Urinary bladder (tissue), 4 donors: Measurements from ENCODE around the gene HMOX2. TPM values are rescaled to one million over a fixed set of nuclear protein-coding genes. Genes with fewer than 3 reads are reported as not detected.

Experiments
- DNase-seq: peaks from one replicate; pipeline ENCODE4 v3.0.0-alpha.2; 2015; ENCODE audit errors: extremely low spot score
- H3K27ac ChIP-seq: one replicate; pipeline ENCODE4 v1.5.1; 2013; ENCODE audit warnings: low read depth, mild to moderate bottlenecking, moderate library complexity
- H3K36me3 ChIP-seq: one replicate; pipeline ENCODE4 v1.6.1; 2013; ENCODE audit warnings: mild to moderate bottlenecking, moderate library complexity; ENCODE audit not compliant: insufficient read depth
- H3K4me1 ChIP-seq: one replicate; pipeline ENCODE4 v1.6.1; 2013; ENCODE audit warnings: mild to moderate bottlenecking, moderate library complexity; ENCODE audit not compliant: insufficient read depth
- H3K4me3 ChIP-seq: one replicate; pipeline ENCODE4 v1.5.1; 2013; ENCODE audit warnings: low read depth, low read length
- WGBS: extraction: QIAGEN DNeasy Blood & Tissue Kit; methylation state at CpG from one replicate; pipeline ENCODE4 v1.1.7; 2013; 5-methylcytosine and 5-hydroxymethylcytosine counted together
- polyA plus RNA-seq: library from polyadenylated mRNA; stranded (reverse); fragments of 200-250 nt; gene quantifications from one replicate; pipeline ENCODE4 v1.2.3, GENCODE V29; 2013
- total RNA-seq: library from RNA; depleted of rRNA; stranded (reverse); fragments of >200 nt; gene quantifications from one replicate; pipeline ENCODE4 v1.2.3, GENCODE V29; 2014
- donor health status: healthy with polysubstance abuse.
- donor health status: healthy.

HMOX2 gene
- total and polyA plus RNA-seq, 2 donors, result 27.9 to 45.6 TPM

- peaks cover 2% of the 10 kb centered on the region for H3K4me1 ChIP-seq
- peak within 1 kb of the TSS; percentile 73 for H3K4me3 ChIP-seq
- H3K27ac ChIP-seq, result peak within 1 kb of the TSS; percentile 85
- no peaks in the 10 kb centered on the region for H3K36me3 ChIP-seq
- 3% methylated on average over 60 of the region's 60 CpGs for WGBS
- DNase-seq, result peak; percentile 90
These were observed 1.8 kb upstream of the HMOX2 start, which contains the start of gene NMRAL1 for GRCh38 chr16:4474192-4474961. Gene NMRAL1, minus strand, starts transcription at chr16:4474625. Its CDS starts 493 bp downstream, at chr16:4474132.

DNA sequence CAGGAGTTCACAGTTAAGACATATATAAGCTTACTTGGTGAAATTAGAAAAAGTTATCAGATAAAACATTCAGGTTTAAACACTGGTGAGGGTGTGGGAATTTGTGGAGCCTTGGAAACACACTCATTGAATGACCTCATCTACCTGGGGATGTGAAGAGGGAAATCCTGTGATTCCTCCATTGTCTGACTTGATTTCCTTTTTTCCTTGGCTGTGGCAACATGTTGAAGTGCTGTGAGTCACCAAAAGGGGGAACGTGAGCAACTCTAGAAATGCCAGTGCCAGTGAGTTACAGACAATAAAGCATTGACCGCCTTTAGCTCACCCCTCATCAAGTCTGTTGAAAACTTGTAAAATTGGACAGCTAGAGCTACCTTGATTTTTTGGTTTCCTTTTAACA, 1.8 kb downstream of the HMOX2 start:
- 66% methylated on average over 2 of the region's 2 CpGs for WGBS
- Histone ChIP-seq H3K27ac (peak overlapping the region; percentile 54), H3K4me3 (no peak overlapping the region), H3K4me1 (peaks cover 2% of the 10 kb centered on the region), H3K36me3 (no peaks in the 10 kb centered on the region)
- DNase-seq, result no peak

GRCh38 chr16:4481526-4481925, 5.3 kb downstream of the HMOX2 start:
- Histone ChIP-seq H3K4me3 (no peak overlapping the region), H3K27ac (no peak overlapping the region), H3K4me1 (no peaks in the 10 kb centered on the region), H3K36me3 (no peaks in the 10 kb centered on the region)
- DNase-seq, result no peak
- WGBS, result 74% methylated on average over 2 of the region's 2 CpGs

GRCh38 chr16:4481963-4482362, 5.8 kb downstream of the HMOX2 start:
- 96% methylated on average over 1 of the region's 1 CpG for WGBS
- no peak overlapping the region for H3K27ac ChIP-seq
- DNase-seq, result no peak
- H3K4me3 ChIP-seq, result no peak overlapping the region
- no peaks in the 10 kb centered on the region for H3K36me3 ChIP-seq
- no peaks in the 10 kb centered on the region for H3K4me1 ChIP-seq

- H3K36me3 ChIP-seq, result no peaks in the 10 kb centered on the region
- DNase-seq, result no peak
- WGBS, result 95% methylated on average over 3 of the region's 3 CpGs
- no peak overlapping the region for H3K4me3 ChIP-seq
- H3K27ac ChIP-seq, result no peak overlapping the region
- H3K4me1 ChIP-seq, result no peaks in the 10 kb centered on the region
These were observed 10.1 kb downstream of the HMOX2 start for GRCh38 chr16:4486126-4486893.

- no peak overlapping the region for H3K27ac ChIP-seq
- H3K36me3 ChIP-seq, result no peaks in the 10 kb centered on the region
- DNase-seq, result no peak
- H3K4me1 ChIP-seq, result no peaks in the 10 kb centered on the region
- no peak overlapping the region for H3K4me3 ChIP-seq
- 75% methylated on average over 5 of the region's 5 CpGs for WGBS
These were observed 11.8 kb downstream of the HMOX2 start for GRCh38 chr16:4487955-4488498.

DNA sequence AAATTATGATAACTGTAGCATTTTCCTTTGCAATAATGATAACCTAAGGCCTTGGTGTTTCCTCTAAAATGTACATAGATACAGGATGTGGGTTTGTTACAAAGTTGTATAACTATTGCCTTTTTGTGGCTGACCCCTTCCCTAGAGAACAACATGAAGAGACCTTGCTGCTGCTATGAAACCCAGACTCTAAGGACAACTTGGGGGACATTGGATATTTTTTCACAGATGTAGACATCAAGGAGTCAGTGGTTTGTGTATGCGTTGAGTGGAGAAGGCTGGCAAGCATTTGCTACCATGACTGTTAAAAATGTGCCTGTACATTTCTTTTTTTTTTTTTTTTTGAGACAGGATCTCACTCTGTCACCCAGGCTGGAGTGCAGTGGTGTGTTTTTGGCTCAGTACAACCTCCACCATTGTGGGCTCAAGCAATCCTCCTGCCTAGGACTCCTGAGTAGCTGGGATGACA, 12.3 kb downstream of the HMOX2 start:
- Histone ChIP-seq H3K4me3 (no peak overlapping the region), H3K36me3 (no peaks in the 10 kb centered on the region), H3K27ac (no peak overlapping the region), H3K4me1 (no peaks in the 10 kb centered on the region)
- DNase-seq, result no peak
- WGBS, result 82% methylated on average over 1 of the region's 1 CpG

DNA sequence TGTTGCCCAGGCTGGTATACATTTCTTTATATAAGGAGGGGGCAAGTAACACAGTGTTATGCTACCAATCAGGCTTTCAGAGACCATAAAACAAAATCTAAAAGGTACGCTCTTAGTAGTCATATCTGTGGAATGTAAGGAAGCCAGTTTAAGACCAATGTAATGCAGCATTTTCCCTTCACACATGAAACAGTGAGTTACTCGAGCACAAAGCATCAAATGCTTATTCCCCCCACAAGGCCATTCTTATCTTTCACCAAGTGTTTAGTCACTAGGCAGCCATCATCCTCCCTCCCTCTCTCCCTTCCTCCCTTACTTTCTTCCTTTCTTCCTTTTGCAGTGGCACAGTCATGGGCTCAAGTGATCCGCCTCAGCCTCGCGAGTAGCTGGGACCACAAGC, 12.8 kb downstream of the HMOX2 start:
- H3K4me3 ChIP-seq, result no peak overlapping the region
- no peak overlapping the region for H3K27ac ChIP-seq
- DNase-seq, result no peak
- no peaks in the 10 kb centered on the region for H3K36me3 ChIP-seq
- H3K4me1 ChIP-seq, result no peaks in the 10 kb centered on the region
- WGBS, result 88% methylated on average over 5 of the region's 5 CpGs

- DNase-seq, result no peak
- H3K4me1 ChIP-seq, result no peaks in the 10 kb centered on the region
- H3K27ac ChIP-seq, result no peak overlapping the region
- no peaks in the 10 kb centered on the region for H3K36me3 ChIP-seq
- 98% methylated on average over 4 of the region's 4 CpGs for WGBS
- no peak overlapping the region for H3K4me3 ChIP-seq
These were observed 15.7 kb downstream of the HMOX2 start for GRCh38 chr16:4491898-4492297.

- WGBS, result 90% methylated on average over 6 of the region's 6 CpGs
These were observed 18.7 kb downstream of the HMOX2 start for GRCh38 chr16:4494746-4495490.

DNA sequence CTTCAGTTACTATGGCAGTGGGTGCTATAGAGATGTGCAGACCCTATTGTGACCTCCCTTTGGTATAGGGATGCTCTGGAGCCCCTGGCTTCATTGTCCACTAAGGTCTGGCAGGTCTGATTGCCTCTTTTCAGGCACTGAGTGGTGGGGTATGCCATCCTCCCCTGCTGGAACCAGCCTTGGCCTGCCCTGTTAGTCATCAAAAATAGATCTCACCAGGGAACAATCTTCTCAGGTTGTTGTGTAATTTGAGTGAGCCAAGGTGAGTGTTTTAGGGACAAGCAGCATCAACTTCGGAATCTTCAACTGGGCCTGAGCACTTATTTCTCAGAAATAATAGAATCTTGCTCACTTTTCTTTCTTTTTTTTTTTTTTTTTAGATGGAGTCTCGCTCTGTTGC, 19.6 kb downstream of the HMOX2 start:
- Histone ChIP-seq H3K36me3 (no peaks in the 10 kb centered on the region), H3K27ac (no peak overlapping the region), H3K4me1 (no peaks in the 10 kb centered on the region), H3K4me3 (no peak overlapping the region)
- 98% methylated on average over 2 of the region's 2 CpGs for WGBS
- no peak for DNase-seq

More at GRCh38 chr16:4494746-4495490, 18.7 kb downstream of the HMOX2 start:
- no peaks in the 10 kb centered on the region for H3K36me3 ChIP-seq
- no peak overlapping the region for H3K4me3 ChIP-seq
- H3K4me1 ChIP-seq, result no peaks in the 10 kb centered on the region
- H3K27ac ChIP-seq, result no peak overlapping the region
- DNase-seq, result no peak

GRCh38 chr16:4496305-4496704, 20.1 kb downstream of the HMOX2 start:
- H3K4me1 ChIP-seq, result no peaks in the 10 kb centered on the region
- H3K27ac ChIP-seq, result no peak overlapping the region
- H3K4me3 ChIP-seq, result no peak overlapping the region
- WGBS, result 79% methylated on average over 4 of the region's 4 CpGs
- no peaks in the 10 kb centered on the region for H3K36me3 ChIP-seq
- DNase-seq, result no peak

DNA sequence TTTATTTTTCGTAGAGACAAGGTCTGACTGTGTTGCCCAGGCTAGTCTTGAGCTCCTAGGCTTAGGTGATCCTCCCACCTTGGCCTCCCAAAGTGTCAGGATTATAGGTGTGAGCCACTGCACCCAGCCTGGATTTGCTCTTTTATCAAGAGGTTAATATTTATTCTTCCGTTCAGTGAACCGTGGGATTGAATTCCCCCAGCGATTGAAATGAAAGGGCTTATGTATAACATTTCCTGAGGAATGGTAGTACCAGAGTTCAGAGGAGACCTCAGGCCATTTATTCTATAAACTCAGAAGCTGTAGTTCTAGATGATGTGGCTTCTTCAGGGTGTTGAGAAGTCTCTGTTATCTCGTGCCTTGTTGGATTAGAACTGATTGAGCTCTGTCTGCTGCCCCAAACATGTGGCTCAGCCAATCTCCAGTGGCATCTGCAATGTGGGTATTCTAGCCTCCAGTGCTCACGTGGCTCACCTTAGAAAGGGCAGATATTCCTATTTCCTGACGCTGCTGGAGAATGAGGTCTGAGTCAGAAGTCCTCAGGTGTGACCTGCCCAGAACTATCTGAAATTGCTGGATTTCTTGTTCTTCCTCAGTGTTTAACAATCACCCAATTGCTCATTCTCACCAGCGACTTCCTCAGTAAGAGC, 22.5 kb downstream of the HMOX2 start:
- H3K4me1 ChIP-seq, result no peaks in the 10 kb centered on the region
- H3K27ac ChIP-seq, result no peak overlapping the region
- H3K36me3 ChIP-seq, result no peaks in the 10 kb centered on the region
- WGBS, result 86% methylated on average over 8 of the region's 8 CpGs
- H3K4me3 ChIP-seq, result no peak overlapping the region
- no peak for DNase-seq
